ENCODE data around the gene TREH.

Gene TREH

DNA sequence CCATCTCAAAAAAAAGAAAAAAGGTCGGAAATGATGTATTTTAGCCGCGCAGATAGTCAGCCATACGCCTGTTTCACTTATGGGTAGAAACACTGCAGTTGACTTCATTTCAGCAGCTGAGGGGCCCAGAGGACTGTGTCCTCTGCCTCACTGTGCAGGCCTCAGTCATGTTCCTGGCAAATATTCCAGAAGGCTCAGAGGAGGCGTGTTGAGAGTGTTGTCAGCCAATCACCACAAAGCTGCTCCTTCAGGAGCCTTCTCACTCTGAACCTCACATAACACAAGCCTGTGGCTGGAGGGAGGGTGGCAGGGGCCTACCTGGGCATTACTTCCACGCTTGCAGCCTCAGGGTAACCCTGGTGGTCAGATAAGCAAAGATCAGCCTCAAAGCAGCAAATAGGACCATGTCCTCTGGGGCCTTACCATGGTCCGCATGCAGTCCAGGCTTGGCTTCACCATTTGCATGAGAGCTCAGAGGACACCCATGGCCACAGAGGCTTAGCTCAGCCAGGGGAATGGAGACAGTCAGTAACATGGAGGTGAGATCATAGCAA is 17.3 kb upstream of the TREH start:
- no peak for DNase-seq
- no peaks in the 10 kb centered on the region for H3K27me3 ChIP-seq (replicated peaks)
- H3K36me3 ChIP-seq (replicated peaks) = no peaks in the 10 kb centered on the region
- in situ Hi-C loops (cut with HindIII; ENCODE audit: low pct_ligation_motif_present, low sequenced_read_pairs) = no loop called here
- TF ChIP-seq, protein P1, sequence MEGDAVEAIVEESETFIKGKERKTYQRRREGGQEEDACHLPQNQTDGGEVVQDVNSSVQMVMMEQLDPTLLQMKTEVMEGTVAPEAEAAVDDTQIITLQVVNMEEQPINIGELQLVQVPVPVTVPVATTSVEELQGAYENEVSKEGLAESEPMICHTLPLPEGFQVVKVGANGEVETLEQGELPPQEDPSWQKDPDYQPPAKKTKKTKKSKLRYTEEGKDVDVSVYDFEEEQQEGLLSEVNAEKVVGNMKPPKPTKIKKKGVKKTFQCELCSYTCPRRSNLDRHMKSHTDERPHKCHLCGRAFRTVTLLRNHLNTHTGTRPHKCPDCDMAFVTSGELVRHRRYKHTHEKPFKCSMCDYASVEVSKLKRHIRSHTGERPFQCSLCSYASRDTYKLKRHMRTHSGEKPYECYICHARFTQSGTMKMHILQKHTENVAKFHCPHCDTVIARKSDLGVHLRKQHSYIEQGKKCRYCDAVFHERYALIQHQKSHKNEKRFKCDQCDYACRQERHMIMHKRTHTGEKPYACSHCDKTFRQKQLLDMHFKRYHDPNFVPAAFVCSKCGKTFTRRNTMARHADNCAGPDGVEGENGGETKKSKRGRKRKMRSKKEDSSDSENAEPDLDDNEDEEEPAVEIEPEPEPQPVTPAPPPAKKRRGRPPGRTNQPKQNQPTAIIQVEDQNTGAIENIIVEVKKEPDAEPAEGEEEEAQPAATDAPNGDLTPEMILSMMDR (IDR thresholded peaks at IDR 0.05; ENCODE audit: low read depth, low read length, missing control alignments) = peak; percentile 8
- no peak overlapping the region for H3K27ac ChIP-seq
- H3K4me3 ChIP-seq (ENCODE audit: low read depth, low read length) = no peak overlapping the region

DNA sequence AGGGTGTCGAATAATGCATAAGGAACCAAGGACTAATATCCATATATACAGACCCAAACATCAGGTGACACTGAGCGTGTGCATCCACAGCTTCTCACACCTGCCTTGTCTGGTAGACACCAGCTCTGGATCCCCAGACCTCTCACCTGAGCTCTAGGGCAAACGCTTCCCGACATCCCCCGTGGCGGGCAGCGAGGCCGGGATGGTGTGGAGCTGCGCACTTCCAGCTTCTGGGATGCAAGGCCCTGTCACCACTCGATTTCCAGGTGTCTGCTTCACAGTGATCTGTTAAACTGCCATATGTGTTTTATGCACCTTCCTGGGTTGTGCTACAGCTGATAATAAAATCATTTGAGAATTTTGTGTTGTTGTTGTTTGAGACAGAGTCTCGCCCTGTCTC is 15.3 kb upstream of the TREH start:
- Histone ChIP-seq H3K27ac (no peak overlapping the region), H3K4me3 (ENCODE audit: low read depth, low read length) (no peak overlapping the region), H3K36me3 (replicated peaks) (no peaks in the 10 kb centered on the region), H3K27me3 (replicated peaks) (no peaks in the 10 kb centered on the region)
- no peak for DNase-seq
- TF ChIP-seq, protein P1 (IDR thresholded peaks at IDR 0.05; ENCODE audit: low read depth, low read length, missing control alignments) = no peak
- in situ Hi-C loops (cut with HindIII; ENCODE audit: low pct_ligation_motif_present, low sequenced_read_pairs) = no loop called here

DNA sequence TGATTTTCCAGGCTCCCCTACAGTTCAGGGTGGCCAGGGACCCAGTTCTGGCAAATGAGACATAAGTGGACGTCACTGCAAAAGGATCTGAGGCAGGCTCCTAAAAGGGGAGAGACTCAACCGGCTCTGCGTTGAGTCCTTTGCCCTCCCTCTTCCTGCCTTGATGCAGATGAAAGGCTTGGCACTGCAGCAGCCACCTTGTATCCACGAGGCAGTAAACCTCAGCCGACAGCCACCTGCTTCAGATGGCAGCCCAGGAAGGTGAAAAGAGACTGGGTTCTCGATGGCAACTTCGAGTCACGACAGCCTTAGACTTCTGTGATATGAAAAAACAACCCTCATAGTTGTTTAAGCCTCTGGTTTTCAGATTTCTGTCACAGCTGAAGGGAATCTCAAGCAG is 14.7 kb upstream of the TREH start:
- H3K27me3 ChIP-seq (replicated peaks) = no peaks in the 10 kb centered on the region
- no peak overlapping the region for H3K27ac ChIP-seq
- in situ Hi-C loops (cut with HindIII; ENCODE audit: low pct_ligation_motif_present, low sequenced_read_pairs) = no loop called here
- DNase-seq = no peak
- TF ChIP-seq, protein P1 (IDR thresholded peaks at IDR 0.05; ENCODE audit: low read depth, low read length, missing control alignments) = no peak
- no peak overlapping the region for H3K4me3 ChIP-seq (ENCODE audit: low read depth, low read length)
- no peaks in the 10 kb centered on the region for H3K36me3 ChIP-seq (replicated peaks)

DNA sequence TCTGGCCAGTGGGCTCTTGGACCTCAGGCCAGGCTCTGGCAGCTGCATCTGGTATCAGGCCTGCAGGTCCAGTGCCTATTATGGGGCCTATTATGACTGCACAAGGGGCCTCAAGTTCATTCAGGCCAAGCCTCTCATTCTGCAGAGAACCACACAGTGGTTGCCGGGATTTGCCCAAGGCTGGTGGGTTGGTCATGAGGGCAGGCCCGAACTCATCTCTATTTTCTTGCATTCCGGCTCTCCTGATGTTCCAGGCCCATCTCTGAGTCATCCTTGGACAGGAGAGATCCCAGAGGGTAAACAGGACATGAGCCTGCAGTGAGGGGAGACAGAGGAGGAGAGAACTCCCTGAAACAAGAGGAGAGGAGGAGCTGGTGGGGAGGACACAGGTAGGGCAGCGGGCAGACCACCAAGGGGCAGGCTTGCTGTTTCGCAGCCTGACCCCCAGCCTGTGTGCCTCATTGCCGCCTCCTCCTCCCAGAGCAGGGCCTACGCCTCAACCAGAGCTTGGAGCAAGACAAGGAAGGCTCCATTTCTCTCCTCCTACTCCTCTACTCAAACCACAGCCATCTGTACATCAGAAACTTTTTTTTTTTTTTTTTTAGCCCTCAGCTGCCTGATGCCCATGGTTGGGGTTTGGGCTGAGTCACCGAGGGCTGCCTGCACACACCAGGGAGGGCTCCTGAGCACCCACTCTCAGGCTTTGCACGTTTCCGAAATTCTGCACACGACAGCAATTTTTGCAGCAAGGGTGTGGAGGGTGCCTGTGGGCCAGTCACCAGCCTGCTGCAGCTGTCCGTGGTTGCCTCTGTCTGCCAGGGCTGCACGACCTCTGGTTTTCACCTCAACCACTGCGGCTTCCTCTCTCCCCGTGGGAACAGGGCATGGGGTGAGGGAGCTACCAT is 12.7 kb upstream of the TREH start:
- peak; percentile 18 for DNase-seq
- TF ChIP-seq, protein P1 (IDR thresholded peaks at IDR 0.05; ENCODE audit: low read depth, low read length, missing control alignments) = no peak
- in situ Hi-C loops (cut with HindIII; ENCODE audit: low pct_ligation_motif_present, low sequenced_read_pairs) = no loop called here
- Histone ChIP-seq H3K27me3 (replicated peaks) (no peaks in the 10 kb centered on the region), H3K36me3 (replicated peaks) (no peaks in the 10 kb centered on the region), H3K4me3 (ENCODE audit: low read depth, low read length) (no peak overlapping the region), H3K27ac (no peak overlapping the region)

DNA sequence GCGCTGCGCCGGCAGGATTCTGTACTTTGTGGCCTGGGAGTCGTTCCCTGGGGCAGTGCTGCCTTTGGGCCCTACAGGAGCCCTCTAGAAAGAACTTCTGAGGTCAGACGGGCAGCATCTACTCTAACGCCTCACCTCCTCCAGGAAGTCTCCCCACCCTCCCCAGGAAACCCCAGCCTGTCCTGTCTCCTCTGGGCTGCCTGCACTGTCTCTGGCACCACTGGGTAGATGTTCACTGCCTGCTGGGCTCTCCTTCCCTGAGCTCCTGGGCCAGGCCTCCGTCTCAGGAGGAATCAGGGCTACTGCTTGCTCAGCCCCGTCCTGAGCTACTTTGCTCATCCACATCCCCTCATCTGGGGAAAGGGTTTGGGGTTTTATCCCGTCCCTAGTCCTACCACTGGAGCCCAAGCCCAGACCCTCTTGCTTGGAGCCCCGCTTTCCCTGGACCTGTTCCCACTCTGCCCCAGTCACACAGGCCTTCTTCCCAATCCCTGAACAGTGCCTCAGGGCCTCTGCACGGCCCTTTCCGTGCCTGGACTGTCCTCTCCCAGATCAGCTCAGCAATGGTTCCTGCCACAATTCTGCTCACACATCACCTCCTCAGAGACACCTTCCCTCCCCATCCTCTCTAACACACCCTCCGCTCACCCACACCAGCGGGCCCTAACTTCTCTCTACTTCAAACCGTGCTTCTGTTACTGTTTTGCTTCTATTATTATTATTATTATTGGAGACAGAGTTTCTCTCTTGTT is 11.3 kb upstream of the TREH start:
- TF ChIP-seq, protein P1 (IDR thresholded peaks at IDR 0.05; ENCODE audit: low read depth, low read length, missing control alignments) = no peak
- H3K36me3 ChIP-seq (replicated peaks) = no peaks in the 10 kb centered on the region
- in situ Hi-C loops (cut with HindIII; ENCODE audit: low pct_ligation_motif_present, low sequenced_read_pairs) = no loop called here
- no peak overlapping the region for H3K27ac ChIP-seq
- no peaks in the 10 kb centered on the region for H3K27me3 ChIP-seq (replicated peaks)
- DNase-seq = no peak
- no peak overlapping the region for H3K4me3 ChIP-seq (ENCODE audit: low read depth, low read length)

All from brain microvascular endothelial cell (primary cell).